Activated B cell treated with CpG ODN at 0.5 μM for 24 hours (primary cell): Measurements from ENCODE around the gene FITM1. TPM values are rescaled to one million over a fixed set of nuclear protein-coding genes. Genes with fewer than 3 reads are reported as not detected.

Experiments
- ATAC-seq: fragments of 200-7000 bp; cut with Tn5 transposase; one replicate; pipeline ENCODE4 v1.10.0; 2021; ENCODE audit warnings: low read depth, mild to moderate bottlenecking, moderate library complexity
- CTCF ChIA-PET: fragments of 350-600 bp; sonication (Branson Sonifier 250); formaldehyde crosslinking; loops from one replicate; lab custom pipeline; 2021; ENCODE audit warnings: antibody characterized with exemption; lab: Charles Lee
- POLR2A ChIA-PET: fragments of 350-600 bp; sonication (Branson Sonifier 250); formaldehyde crosslinking; loops from one replicate; lab custom pipeline; 2021; ENCODE audit warnings: antibody characterized with exemption; lab: Charles Lee
- DNase-seq: peaks from one replicate; pipeline ENCODE4 v3.0.0; 2022
- H3K27ac Mint-ChIP-seq: one replicate; pipeline ENCODE4 v1.8.0; 2020; ENCODE audit warnings: mixed read lengths
- H3K27me3 Mint-ChIP-seq: one replicate; pipeline ENCODE4 v1.8.0; 2021; ENCODE audit warnings: mixed read lengths
- H3K36me3 Mint-ChIP-seq: one replicate; pipeline ENCODE4 v1.8.0; 2021; ENCODE audit warnings: low read depth, mixed read lengths
- H3K4me1 Mint-ChIP-seq: one replicate; pipeline ENCODE4 v1.8.0; 2021; ENCODE audit warnings: mixed read lengths
- H3K4me3 Mint-ChIP-seq: one replicate; pipeline ENCODE4 v1.8.0; 2020; ENCODE audit warnings: mild to moderate bottlenecking, mixed read lengths
- H3K9me3 Mint-ChIP-seq: one replicate; pipeline ENCODE4 v1.8.0; 2020; ENCODE audit warnings: mixed read lengths
- CTCF ChIP-seq: fragments of 200-600 bp; IDR thresholded peaks from one replicate; pipeline ENCODE4 v1.8.0; 2022; ENCODE audit warnings: antibody characterized with exemption, mild to moderate bottlenecking
- intact Hi-C: fragments of 100-400 bp; cut with micrococcal nuclease; formaldehyde crosslinking; loops from one replicate; pipeline ENCODE4 v1.15.1; 2024
- total RNA-seq: library from RNA; stranded (reverse); gene quantifications from 2 replicates; pipeline ENCODE4 v1.2.3, GENCODE V29; 2022

The FITM1 gene
- total RNA-seq, 1 donor from 2014 or later, result 2.3 TPM

- intact Hi-C loops, result loop anchor here (1.0 kb wide), 17 partner anchors 10 to 281 kb away; partner anchors contain the start of genes DCAF11, EMC9, IPO4 and MDP1
- ATAC-seq, result peak; percentile 92
- H3K9me3 Mint-ChIP-seq, result no peaks in the 10 kb centered on the region
- peaks cover 82% of the 10 kb centered on the region for H3K36me3 Mint-ChIP-seq
- POLR2A ChIA-PET, result interaction anchor here (0.6 to 4.6 kb wide), 43 partner anchors 9 to 269 kb away, joined by 3 to 93 read pairs (median 8); partner anchors contain the start of genes CARMIL3, CBLN3, CHMP4A and CIDEB
- no peak for TF ChIP-seq CTCF
- H3K4me3 Mint-ChIP-seq, result peak within 1 kb of the TSS; percentile 98
- peak within 1 kb of the TSS; percentile 95 for H3K27ac Mint-ChIP-seq
- H3K4me1 Mint-ChIP-seq, result peaks cover 45% of the 10 kb centered on the region
- CTCF ChIA-PET, result interaction anchor here (0.6 to 4.2 kb wide), 28 partner anchors 10 to 270 kb away, joined by 3 to 45 read pairs (median 6); partner anchors contain the start of genes CHMP4A, CIDEB, DCAF11 and EMC9
- no peaks in the 10 kb centered on the region for H3K27me3 Mint-ChIP-seq
- DNase-seq, result peak; percentile 90
These were observed 30.7 kb downstream of the FITM1 start, which contains the start of gene IRF9 for GRCh38 chr14:24160850-24161804. Gene IRF9 (plus strand): TSS chr14:24161265. CDS start chr14:24162145, 880 bp downstream.

- H3K4me1 Mint-ChIP-seq, result peaks cover 45% of the 10 kb centered on the region
- CTCF ChIA-PET, result interaction anchor here (0.9 to 4.2 kb wide), 15 partner anchors 11 to 269 kb away, joined by 3 to 45 read pairs (median 8); partner anchors contain the start of genes DCAF11, MDP1, NRL and PSME1
- POLR2A ChIA-PET, result interaction anchor here (0.5 to 4.6 kb wide), 31 partner anchors 8 to 269 kb away, joined by 3 to 93 read pairs (median 13); partner anchors contain the start of genes CBLN3, CHMP4A, CIDEB and DCAF11
- intact Hi-C loops, result no loop called here
- DNase-seq (no peak), ATAC-seq (no peak)
- TF ChIP-seq CTCF, result no peak
- H3K27ac Mint-ChIP-seq, result peak overlapping the region; percentile 95
- H3K36me3 Mint-ChIP-seq, result peaks cover 87% of the 10 kb centered on the region
- H3K4me3 Mint-ChIP-seq, result peak overlapping the region; percentile 98
- H3K9me3 Mint-ChIP-seq, result no peaks in the 10 kb centered on the region
- no peaks in the 10 kb centered on the region for H3K27me3 Mint-ChIP-seq
These were observed 31.6 kb downstream of the FITM1 start for GRCh38 chr14:24162093-24162492.

- ATAC-seq (no peak), DNase-seq (no peak)
- H3K9me3 Mint-ChIP-seq, result no peaks in the 10 kb centered on the region
- ChIA-PET POLR2A (interaction anchor here (1.2 to 2.0 kb wide), 3 partner anchors 23 to 50 kb away, joined by 3 to 4 read pairs (median 4); partner anchors contain the start of genes DCAF11, EMC9, NRL and TM9SF1), CTCF (no interaction called here)
- intact Hi-C loops, result no loop called here
- peaks cover 84% of the 10 kb centered on the region for H3K36me3 Mint-ChIP-seq
- H3K27ac Mint-ChIP-seq, result no peak overlapping the region
- no peak for TF ChIP-seq CTCF
- peaks cover 48% of the 10 kb centered on the region for H3K4me1 Mint-ChIP-seq
- H3K4me3 Mint-ChIP-seq, result no peak overlapping the region
- H3K27me3 Mint-ChIP-seq, result no peaks in the 10 kb centered on the region
These were observed 34.1 kb downstream of the FITM1 start for GRCh38 chr14:24164518-24164991.

GRCh38 chr14:24165785-24166184 is 35.3 kb downstream of the FITM1 start:
- peaks cover 80% of the 10 kb centered on the region for H3K36me3 Mint-ChIP-seq

More at GRCh38 chr14:24165785-24166184, 35.3 kb downstream of the FITM1 start:
- Mint-ChIP-seq H3K27me3 (no peaks in the 10 kb centered on the region), H3K4me3 (no peak overlapping the region), H3K27ac (no peak overlapping the region), H3K9me3 (no peaks in the 10 kb centered on the region), H3K4me1 (peaks cover 45% of the 10 kb centered on the region)
- ChIA-PET CTCF (no interaction called here), POLR2A (interaction anchor here (0.7 to 2.0 kb wide), 4 partner anchors 19 to 114 kb away, joined by 3 to 4 read pairs (median 3); partner anchors contain the start of genes EMC9, PSME2, RNF31 and TM9SF1)
- no peak for TF ChIP-seq CTCF
- intact Hi-C loops, result no loop called here
- no peak for ATAC-seq
- DNase-seq, result no peak
